BJ (cell line): ENCODE measurements around the gene FLNB. TPM values are rescaled to one million over a fixed set of nuclear protein-coding genes. Genes with fewer than 3 reads are reported as not detected.

Experiments used
- CTCF ChIA-PET: fragments of 350-600 bp; formaldehyde crosslinking; extraction: SDS; loops from one replicate; lab custom pipeline; 2021; ENCODE audit warnings: antibody characterized with exemption, inconsistent platforms; lab: Yijun Ruan, JAX
- POLR2A ChIA-PET: fragments of 300-600 bp; sonication (Branson Sonifier 250); formaldehyde crosslinking; extraction: SDS; loops from one replicate; lab custom pipeline; 2021; ENCODE audit warnings: antibody characterized with exemption; lab: Charles Lee
- DNase-seq: peaks from one replicate; pipeline ENCODE4 v3.0.0-alpha.2; 2011; ENCODE audit warnings: low read depth
- H3K27me3 ChIP-seq: 2 replicates; pipeline ENCODE4 v1.6.0; 2011; ENCODE audit warnings: low read length; ENCODE audit not compliant: control insufficient read depth, insufficient read depth
- H3K36me3 ChIP-seq: 2 replicates; pipeline ENCODE4 v1.5.1; 2011; ENCODE audit warnings: low read length; ENCODE audit not compliant: control insufficient read depth, insufficient read depth
- H3K4me3 ChIP-seq: 2 replicates; pipeline ENCODE4 v1.5.1; 2011; ENCODE audit warnings: low read depth, mild to moderate bottlenecking, control low read depth, low read length
- polyA plus RNA-seq: library from polyadenylated mRNA; depleted of rRNA; stranded (reverse); fragments of >200 nt; gene quantifications from 2 replicates; pipeline ENCODE4 v1.2.3, GENCODE V29; 2011
- TF ChIP-seq, protein P1 (sequence below): IDR thresholded peaks from 2 replicates; pipeline ENCODE4 v1.5.1; 2011; ENCODE audit warnings: low read depth, mild to moderate bottlenecking, control low read depth, inconsistent platforms, low read length, moderate library complexity; ENCODE audit not compliant: insufficient read depth

FLNB gene
- polyA plus RNA-seq, 1 experiment: 111 TPM

GRCh38 chr3:58038675-58039292 is 30.6 kb downstream of the FLNB start:
- TF ChIP-seq, protein P1, sequence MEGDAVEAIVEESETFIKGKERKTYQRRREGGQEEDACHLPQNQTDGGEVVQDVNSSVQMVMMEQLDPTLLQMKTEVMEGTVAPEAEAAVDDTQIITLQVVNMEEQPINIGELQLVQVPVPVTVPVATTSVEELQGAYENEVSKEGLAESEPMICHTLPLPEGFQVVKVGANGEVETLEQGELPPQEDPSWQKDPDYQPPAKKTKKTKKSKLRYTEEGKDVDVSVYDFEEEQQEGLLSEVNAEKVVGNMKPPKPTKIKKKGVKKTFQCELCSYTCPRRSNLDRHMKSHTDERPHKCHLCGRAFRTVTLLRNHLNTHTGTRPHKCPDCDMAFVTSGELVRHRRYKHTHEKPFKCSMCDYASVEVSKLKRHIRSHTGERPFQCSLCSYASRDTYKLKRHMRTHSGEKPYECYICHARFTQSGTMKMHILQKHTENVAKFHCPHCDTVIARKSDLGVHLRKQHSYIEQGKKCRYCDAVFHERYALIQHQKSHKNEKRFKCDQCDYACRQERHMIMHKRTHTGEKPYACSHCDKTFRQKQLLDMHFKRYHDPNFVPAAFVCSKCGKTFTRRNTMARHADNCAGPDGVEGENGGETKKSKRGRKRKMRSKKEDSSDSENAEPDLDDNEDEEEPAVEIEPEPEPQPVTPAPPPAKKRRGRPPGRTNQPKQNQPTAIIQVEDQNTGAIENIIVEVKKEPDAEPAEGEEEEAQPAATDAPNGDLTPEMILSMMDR: no peak
- Histone ChIP-seq H3K27me3 (no peaks in the 10 kb centered on the region), H3K4me3 (no peak overlapping the region), H3K36me3 (no peaks in the 10 kb centered on the region)
- ChIA-PET CTCF (interaction anchor here (1.1 kb wide), 1 partner anchor 16 kb away, joined by 3 read pairs; no protein-coding TSS in a partner anchor), POLR2A (no interaction called here)
- DNase-seq: no peak

- POLR2A ChIA-PET: no interaction called here
- Histone ChIP-seq H3K4me3 (no peak overlapping the region), H3K27me3 (no peaks in the 10 kb centered on the region), H3K36me3 (no peaks in the 10 kb centered on the region)
- DNase-seq: no peak
- CTCF ChIA-PET: interaction anchor here (1.0 to 1.1 kb wide), 3 partner anchors 17 to 24 kb away, joined by 3 read pairs; no protein-coding TSS in a partner anchor
- TF ChIP-seq, protein P1: no peak
Observed at GRCh38 chr3:58039601-58040000, 31.4 kb downstream of the FLNB start.

GRCh38 chr3:58041182-58041825 is 33.1 kb downstream of the FLNB start:
- Histone ChIP-seq H3K4me3 (no peak overlapping the region), H3K36me3 (no peaks in the 10 kb centered on the region), H3K27me3 (no peaks in the 10 kb centered on the region)
- POLR2A ChIA-PET: interaction anchor here (0.7 kb wide), 2 partner anchors 9 to 147 kb away, joined by 3 read pairs; no protein-coding TSS in a partner anchor
- TF ChIP-seq, protein P1: no peak
- DNase-seq: no peak
- CTCF ChIA-PET: interaction anchor here (1.2 to 2.6 kb wide), 4 partner anchors 20 to 126 kb away, joined by 3 to 9 read pairs (median 4); no protein-coding TSS in a partner anchor

DNA sequence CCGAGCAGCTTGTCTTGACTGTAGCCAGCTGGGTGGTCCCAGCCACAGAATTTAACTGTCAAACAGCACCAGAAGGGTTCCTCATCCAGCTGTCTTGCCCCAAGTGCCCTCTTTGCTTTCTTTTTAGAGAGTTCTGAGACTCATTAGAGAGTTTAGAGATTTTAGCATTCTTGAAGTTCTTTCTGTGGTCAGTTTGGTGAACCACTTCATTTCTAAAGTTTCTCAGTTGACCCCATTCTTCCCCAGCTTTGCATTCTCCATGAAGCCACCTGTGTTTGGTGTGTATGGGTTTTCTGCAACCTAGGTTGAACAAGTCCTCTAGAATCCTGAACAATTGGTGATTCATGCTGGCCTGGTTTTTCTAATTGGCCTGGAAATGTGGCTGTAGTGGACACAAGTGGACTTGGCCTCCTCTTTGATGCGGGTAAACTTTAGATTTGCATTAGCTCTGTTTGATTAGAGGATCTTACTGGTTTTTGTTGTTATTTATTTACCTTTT is 33.7 kb downstream of the FLNB start:
- H3K4me3 ChIP-seq: no peak overlapping the region
- TF ChIP-seq, protein P1: no peak
- ChIA-PET POLR2A (interaction anchor here (0.7 kb wide), 2 partner anchors 10 to 146 kb away, joined by 3 read pairs; no protein-coding TSS in a partner anchor), CTCF (interaction anchor here (0.6 to 2.6 kb wide), 4 partner anchors 15 to 126 kb away, joined by 3 to 9 read pairs (median 4); no protein-coding TSS in a partner anchor)
- no peaks in the 10 kb centered on the region for H3K36me3 ChIP-seq
- H3K27me3 ChIP-seq: no peaks in the 10 kb centered on the region
- DNase-seq: peak; percentile 81

GRCh38 chr3:58042947-58043707 is 34.9 kb downstream of the FLNB start:
- POLR2A ChIA-PET: no interaction called here

More at GRCh38 chr3:58042947-58043707, 34.9 kb downstream of the FLNB start:
- CTCF ChIA-PET: interaction anchor here (2.6 kb wide), 1 partner anchor 29 kb away, joined by 9 read pairs; no protein-coding TSS in a partner anchor
- Histone ChIP-seq H3K36me3 (no peaks in the 10 kb centered on the region), H3K4me3 (no peak overlapping the region), H3K27me3 (no peaks in the 10 kb centered on the region)
- TF ChIP-seq, protein P1: no peak
- DNase-seq: no peak
